GM10266 (cell line): ENCODE data around the gene BCAS1.

Experiments used
- DNase-seq: peaks from one replicate; pipeline ENCODE4 v3.0.0; 2012; ENCODE audit errors: extremely low spot score
- CTCF ChIP-seq: IDR thresholded peaks from 2 replicates; pipeline ENCODE4 v1.5.1; 2012; ENCODE audit warnings: mild to moderate bottlenecking, low read depth; ENCODE audit not compliant: control insufficient read depth, insufficient read depth; ENCODE audit errors: missing control alignments

Gene BCAS1

GRCh38 chr20:53945478-53945877 is 124.9 kb downstream of the BCAS1 start:
- DNase-seq, result no peak
- TF ChIP-seq CTCF, result no peak

- DNase-seq, result no peak
- no peak for TF ChIP-seq CTCF
Observed at GRCh38 chr20:53944796-53945195, 125.6 kb downstream of the BCAS1 start.

- no peak for DNase-seq
- peak; percentile 31 for TF ChIP-seq CTCF
Observed at GRCh38 chr20:53943522-53944291, 126.7 kb downstream of the BCAS1 start.

GRCh38 chr20:53942973-53943372 is 127.4 kb downstream of the BCAS1 start:
- DNase-seq, result no peak
- TF ChIP-seq CTCF, result no peak

GRCh38 chr20:53942472-53942816 is 128.0 kb downstream of the BCAS1 start:
- DNase-seq, result no peak
- no peak for TF ChIP-seq CTCF

- TF ChIP-seq CTCF, result no peak
- no peak for DNase-seq
Observed at GRCh38 chr20:53941680-53942471, 128.5 kb downstream of the BCAS1 start.
